ENCODE measurements around the gene CGB8. TPM values are rescaled to one million over a fixed set of nuclear protein-coding genes. Genes with fewer than 3 reads are reported as not detected.

The CGB8 gene
- total and polyA plus RNA-seq, 2 of the 4 experiments (the other 2 are of a cell fraction) = 0.48 TPM; not detected in 1

DNA sequence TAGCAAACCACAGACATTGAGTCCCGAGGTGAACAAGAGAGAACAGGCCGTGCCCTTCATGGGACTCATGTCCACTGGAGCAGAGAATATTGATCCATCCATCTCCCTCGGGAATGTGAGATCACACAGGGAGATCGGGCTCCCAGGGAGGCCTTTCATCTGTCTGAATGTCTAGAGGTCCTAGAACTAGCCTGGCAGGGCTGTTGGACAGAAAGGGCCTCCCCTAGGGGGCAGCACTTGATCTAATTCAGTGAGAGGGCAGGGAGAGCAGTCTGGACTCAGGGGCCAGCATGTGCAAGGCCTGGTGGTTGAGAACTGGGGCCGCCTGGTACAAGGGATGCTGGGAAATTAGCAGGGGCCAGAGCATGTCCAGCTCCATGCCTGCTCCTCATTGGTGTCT is 50.9 kb downstream of the CGB8 start:
- 60% methylated on average over 3 of the region's 5 CpGs; no CpG with 5 or more reads in 1 of the 2 experiments for WGBS, 2 experiments (ENCODE audit: extremely low coverage in 2 of 2, insufficient read length in 1 of 2)

More for the DNA sequence above, 50.9 kb downstream of the CGB8 start:
- Histone ChIP-seq H2BK120ac (ENCODE audit: low read depth, low read length) (no peak overlapping the region), H2BK20ac (ENCODE audit: low read depth, low read length) (no peak overlapping the region), H3K79me1 (ENCODE audit: low read depth in 1 of 2, low read length in 2 of 2) (peaks cover 3 to 64% of the 10 kb centered on the region in 2 experiments), H4K20me1 (ENCODE audit: insufficient read depth, low read length) (peaks cover 24% of the 10 kb centered on the region), H2AK9ac (replicated peaks; ENCODE audit: low read depth, low read length, poor library complexity) (no peak overlapping the region), H2AFZ (replicated peaks; ENCODE audit: low read length, poor library complexity) (no peak overlapping the region), H3K27ac (ENCODE audit: insufficient read depth, low read length) (no peak overlapping the region), H3K9me1 (ENCODE audit: insufficient read depth, low read length) (no peaks in the 10 kb centered on the region), H3K27me3 (ENCODE audit: control insufficient read depth, insufficient read depth, low read length) (no peaks in the 10 kb centered on the region), H4K91ac (ENCODE audit: insufficient read depth, low read depth, low read length) (no peak overlapping the region), H3K4me1 (ENCODE audit: control insufficient read depth, insufficient read depth, low read length) (peaks cover 2% of the 10 kb centered on the region; the same call in 1 of the 2 replicates), H3K4ac (ENCODE audit: low read depth, low read length) (no peak overlapping the region), H2BK15ac (ENCODE audit: low read depth, low read length) (no peak overlapping the region), H3K9ac (ENCODE audit: low read depth, low read length) (no peak overlapping the region), H3K36me3 (ENCODE audit: control insufficient read depth, insufficient read depth, low read length) (peaks cover 2% of the 10 kb centered on the region), H4K8ac (ENCODE audit: low read depth in 2 of 2, low read length in 2 of 2) (0 out of 4 replicates have a peak overlapping the region, but pooled peaks of 1 of the 2 experiments have one; percentile 37), H2BK5ac (ENCODE audit: low read depth, low read length, poor library complexity, severe bottlenecking) (no peak overlapping the region), H3K14ac (replicated peaks; ENCODE audit: low read depth, low read length) (no peak overlapping the region), H3K18ac (ENCODE audit: low read depth, low read length) (no peak overlapping the region), H3K23ac (ENCODE audit: low read depth, low read length) (no peak overlapping the region), H3K9me3 (ENCODE audit: control insufficient read depth, insufficient read depth, low read length) (no peaks in the 10 kb centered on the region), H3K56ac (ENCODE audit: extremely low read depth, insufficient read depth, low read length) (no peak overlapping the region), H3K4me2 (ENCODE audit: low read depth, low read length) (no peak overlapping the region), H4K5ac (ENCODE audit: low read depth, low read length) (no peak overlapping the region), H3K4me3 (ENCODE audit: insufficient read depth, low read depth, low read length) (no peak overlapping the region), H2AK5ac (ENCODE audit: low read depth, low read length) (peak overlapping the region; percentile 53; the same call in 1 of the 2 replicates)
- in situ Hi-C loops (cut with MboI; ENCODE audit: low sequenced_read_pairs) = no loop called here
- intact Hi-C loops (cut with micrococcal nuclease) = loop anchor here (10.0 kb wide), 1 partner anchor 207 kb away; no protein-coding TSS in a partner anchor
- POLR2A ChIA-PET (ENCODE audit: unreplicated experiment) = no interaction called here
- TF ChIP-seq, protein P1, sequence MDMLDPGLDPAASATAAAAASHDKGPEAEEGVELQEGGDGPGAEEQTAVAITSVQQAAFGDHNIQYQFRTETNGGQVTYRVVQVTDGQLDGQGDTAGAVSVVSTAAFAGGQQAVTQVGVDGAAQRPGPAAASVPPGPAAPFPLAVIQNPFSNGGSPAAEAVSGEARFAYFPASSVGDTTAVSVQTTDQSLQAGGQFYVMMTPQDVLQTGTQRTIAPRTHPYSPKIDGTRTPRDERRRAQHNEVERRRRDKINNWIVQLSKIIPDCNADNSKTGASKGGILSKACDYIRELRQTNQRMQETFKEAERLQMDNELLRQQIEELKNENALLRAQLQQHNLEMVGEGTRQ (IDR thresholded peaks at IDR 0.05; ENCODE audit: low read depth, low read length) = no peak
- TF ChIP-seq, protein P2, sequence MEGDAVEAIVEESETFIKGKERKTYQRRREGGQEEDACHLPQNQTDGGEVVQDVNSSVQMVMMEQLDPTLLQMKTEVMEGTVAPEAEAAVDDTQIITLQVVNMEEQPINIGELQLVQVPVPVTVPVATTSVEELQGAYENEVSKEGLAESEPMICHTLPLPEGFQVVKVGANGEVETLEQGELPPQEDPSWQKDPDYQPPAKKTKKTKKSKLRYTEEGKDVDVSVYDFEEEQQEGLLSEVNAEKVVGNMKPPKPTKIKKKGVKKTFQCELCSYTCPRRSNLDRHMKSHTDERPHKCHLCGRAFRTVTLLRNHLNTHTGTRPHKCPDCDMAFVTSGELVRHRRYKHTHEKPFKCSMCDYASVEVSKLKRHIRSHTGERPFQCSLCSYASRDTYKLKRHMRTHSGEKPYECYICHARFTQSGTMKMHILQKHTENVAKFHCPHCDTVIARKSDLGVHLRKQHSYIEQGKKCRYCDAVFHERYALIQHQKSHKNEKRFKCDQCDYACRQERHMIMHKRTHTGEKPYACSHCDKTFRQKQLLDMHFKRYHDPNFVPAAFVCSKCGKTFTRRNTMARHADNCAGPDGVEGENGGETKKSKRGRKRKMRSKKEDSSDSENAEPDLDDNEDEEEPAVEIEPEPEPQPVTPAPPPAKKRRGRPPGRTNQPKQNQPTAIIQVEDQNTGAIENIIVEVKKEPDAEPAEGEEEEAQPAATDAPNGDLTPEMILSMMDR (conservative IDR thresholded peaks at IDR 0.05; ENCODE audit: low read depth, low read length) = peak; percentile 52
- TF ChIP-seq SMC3 (IDR thresholded peaks at IDR 0.05; ENCODE audit: low read depth, low read length) = peak; percentile 29; the same call in 1 of the 2 replicates
- peak; percentile 45 for TF ChIP-seq RAD21 (IDR thresholded peaks at IDR 0.05; ENCODE audit: low read length)
- DNase-seq (peak; percentile 45), ATAC-seq (ENCODE audit: low read depth) (no peak)
- dilution Hi-C loops (cut with HindIII; ENCODE audit: low sequenced_read_pairs, unreplicated experiment) = no loop called here
- BruUV-seq (replicated peaks) = no TSS peak
- CTCF ChIA-PET = interaction anchor here (0.8 to 1.6 kb wide), 2 partner anchors 16 to 20 kb away, joined by 3 read pairs; no protein-coding TSS in a partner anchor

Small RNA genes within 50 kb of the gene (microRNA-seq; reads per million reads assigned to microRNA genes)
- gene MIR6798 (ENCODE audit: insufficient read depth in 1 of 2, insufficient read length in 1 of 2, unreplicated experiment in 1 of 2) (0 reads per million in 2 experiments), gene RN7SL708P (ENCODE audit: insufficient read depth, insufficient read length) (not detected)

Small RNA genes within 50 kb of the gene (small RNA-seq; reads per million reads assigned to genes)
- 0 reads per million in 5 experiments for gene MIR6798
- 0 reads per million in 5 experiments for gene RN7SL708P

Other genes with a start within 250 kb of the CGB8 start
- gene BCAT2, start 238.1 kb downstream of the CGB8 start, total RNA-seq (2012; rRNA removed) = 20.1 and 21.7 TPM in 2 replicates
- 42.2 and 45.3 TPM in 2 replicates for gene BCAT2, start 238.1 kb downstream of the CGB8 start, polyA plus RNA-seq (2012; rRNA removed)
- gene HSD17B14, start 212.6 kb downstream of the CGB8 start, total RNA-seq (2012; rRNA removed) = 0.54 and 0.56 TPM in 2 replicates
- gene HSD17B14, start 212.6 kb downstream of the CGB8 start, polyA plus RNA-seq (2012; rRNA removed) = 4.5 and 5.6 TPM in 2 replicates
- 4.2 and 4.5 TPM in 2 replicates for gene PLEKHA4, start 180.5 kb downstream of the CGB8 start, total RNA-seq (2012; rRNA removed)
- 14.4 and 17.2 TPM in 2 replicates for gene PLEKHA4, start 180.5 kb downstream of the CGB8 start, polyA plus RNA-seq (2012; rRNA removed)
- 26.7 and 39.4 TPM in 2 replicates for gene PPP1R15A, start 176.7 kb downstream of the CGB8 start, total RNA-seq (2012; rRNA removed)
- 87.7 and 104 TPM in 2 replicates for gene PPP1R15A, start 176.7 kb downstream of the CGB8 start, polyA plus RNA-seq (2012; rRNA removed)
- gene TULP2, start 150.4 kb downstream of the CGB8 start, total RNA-seq (2012; rRNA removed) = under 0.01 TPM in 1 of 2 replicates, not detected in the other
- 0.20 and 0.26 TPM in 2 replicates for gene TULP2, start 150.4 kb downstream of the CGB8 start, polyA plus RNA-seq (2012; rRNA removed)
- 37.3 and 39.2 TPM in 2 replicates for gene NUCB1, start 148.8 kb downstream of the CGB8 start, total RNA-seq (2012; rRNA removed)
- gene NUCB1, start 148.8 kb downstream of the CGB8 start, polyA plus RNA-seq (2012; rRNA removed) = 253 and 261 TPM in 2 replicates
- 0.28 and 0.36 TPM in 2 replicates for gene DHDH, start 115.4 kb downstream of the CGB8 start, total RNA-seq (2012; rRNA removed)
- gene DHDH, start 115.4 kb downstream of the CGB8 start, polyA plus RNA-seq (2012; rRNA removed) = 0.33 and 0.53 TPM in 2 replicates
- 23.3 and 26.1 TPM in 2 replicates for gene BAX, start 94.2 kb downstream of the CGB8 start, total RNA-seq (2012; rRNA removed)
- 169 and 181 TPM in 2 replicates for gene BAX, start 94.2 kb downstream of the CGB8 start, polyA plus RNA-seq (2012; rRNA removed)
- 913 and 1,057 TPM in 2 replicates for gene FTL, start 83.8 kb downstream of the CGB8 start, total RNA-seq (2012; rRNA removed)
- gene FTL, start 83.8 kb downstream of the CGB8 start, polyA plus RNA-seq (2012; rRNA removed) = 2,766 and 2,944 TPM in 2 replicates
- gene GYS1, start 55.8 kb downstream of the CGB8 start, total RNA-seq (2012; rRNA removed) = 36.1 and 38.7 TPM in 2 replicates
- 72.2 and 74.8 TPM in 2 replicates for gene GYS1, start 55.8 kb downstream of the CGB8 start, polyA plus RNA-seq (2012; rRNA removed)
- 354 and 391 TPM in 2 replicates for gene RUVBL2, start 55.2 kb downstream of the CGB8 start, total RNA-seq (2012; rRNA removed)
- gene RUVBL2, start 55.2 kb downstream of the CGB8 start, polyA plus RNA-seq (2012; rRNA removed) = 196 and 225 TPM in 2 replicates
- gene LHB, start 32.0 kb downstream of the CGB8 start, total RNA-seq (2012; rRNA removed) = not detected in 2 replicates
- not detected in 2 replicates for gene LHB, start 32.0 kb downstream of the CGB8 start, polyA plus RNA-seq (2012; rRNA removed)
- not detected in 2 replicates for gene CGB3, start 24.8 kb downstream of the CGB8 start, total RNA-seq (2012; rRNA removed)
- not detected in 2 replicates for gene CGB3, start 24.8 kb downstream of the CGB8 start, polyA plus RNA-seq (2012; rRNA removed)
- gene CGB2, start 17.2 kb downstream of the CGB8 start, total RNA-seq (2012; rRNA removed) = not detected in 2 replicates
- not detected in 2 replicates for gene CGB2, start 17.2 kb downstream of the CGB8 start, polyA plus RNA-seq (2012; rRNA removed)
- gene CGB1, start 12.2 kb downstream of the CGB8 start, total RNA-seq (2012; rRNA removed) = not detected in 2 replicates
- gene CGB1, start 12.2 kb downstream of the CGB8 start, polyA plus RNA-seq (2012; rRNA removed) = not detected in 2 replicates
- gene CGB5, start 5.3 kb downstream of the CGB8 start, total RNA-seq (2012; rRNA removed) = not detected in 2 replicates
- not detected in 2 replicates for gene CGB5, start 5.3 kb downstream of the CGB8 start, polyA plus RNA-seq (2012; rRNA removed)
- not detected in 2 replicates for gene CGB7, start 8.6 kb upstream of the CGB8 start, total RNA-seq (2012; rRNA removed)
- gene CGB7, start 8.6 kb upstream of the CGB8 start, polyA plus RNA-seq (2012; rRNA removed) = 1.7 and 1.9 TPM in 2 replicates
- gene NTF4, start 15.7 kb upstream of the CGB8 start, total RNA-seq (2012; rRNA removed) = 0.18 TPM in 1 of 2 replicates, not detected in the other
- gene NTF4, start 15.7 kb upstream of the CGB8 start, polyA plus RNA-seq (2012; rRNA removed) = 0.09 and 0.11 TPM in 2 replicates
- not detected in 2 replicates for gene KCNA7, start 23.6 kb upstream of the CGB8 start, total RNA-seq (2012; rRNA removed)
- 0.02 TPM in 1 of 2 replicates, not detected in the other for gene KCNA7, start 23.6 kb upstream of the CGB8 start, polyA plus RNA-seq (2012; rRNA removed)
- gene SNRNP70, start 36.3 kb upstream of the CGB8 start, total RNA-seq (2012; rRNA removed) = 72.8 and 81.4 TPM in 2 replicates
- gene SNRNP70, start 36.3 kb upstream of the CGB8 start, polyA plus RNA-seq (2012; rRNA removed) = 200 and 344 TPM in 2 replicates
- gene LIN7B, start 65.3 kb upstream of the CGB8 start, total RNA-seq (2012; rRNA removed) = 2.8 and 3.8 TPM in 2 replicates
- gene LIN7B, start 65.3 kb upstream of the CGB8 start, polyA plus RNA-seq (2012; rRNA removed) = 8.0 and 9.9 TPM in 2 replicates
- 0.28 TPM in 1 of 2 replicates, not detected in the other for gene C19orf73, start 70.0 kb upstream of the CGB8 start, total RNA-seq (2012; rRNA removed)
- 1.2 and 2.0 TPM in 2 replicates for gene C19orf73, start 70.0 kb upstream of the CGB8 start, polyA plus RNA-seq (2012; rRNA removed)
- 0.83 and 0.90 TPM in 2 replicates for gene PPFIA3, start 70.4 kb upstream of the CGB8 start, total RNA-seq (2012; rRNA removed)
- gene PPFIA3, start 70.4 kb upstream of the CGB8 start, polyA plus RNA-seq (2012; rRNA removed) = 1.9 and 2.4 TPM in 2 replicates
- not detected in 2 replicates for gene HRC, start 106.3 kb upstream of the CGB8 start, total RNA-seq (2012; rRNA removed)
- 0.03 TPM in 1 of 2 replicates, not detected in the other for gene HRC, start 106.3 kb upstream of the CGB8 start, polyA plus RNA-seq (2012; rRNA removed)
- gene TRPM4, start 108.7 kb upstream of the CGB8 start, total RNA-seq (2012; rRNA removed) = 1.9 and 2.2 TPM in 2 replicates
- gene TRPM4, start 108.7 kb upstream of the CGB8 start, polyA plus RNA-seq (2012; rRNA removed) = 17.4 and 19.7 TPM in 2 replicates

Measured in IMR-90 (cell line).